ENCODE measurements around the gene LRRC49. TPM values are rescaled to one million over a fixed set of nuclear protein-coding genes. Genes with fewer than 3 reads are reported as not detected.

The LRRC49 gene
- polyA plus RNA-seq, 2 of the 4 experiments (the other 2 are of a cell fraction), result 10.0 to 14.3 TPM

DNA sequence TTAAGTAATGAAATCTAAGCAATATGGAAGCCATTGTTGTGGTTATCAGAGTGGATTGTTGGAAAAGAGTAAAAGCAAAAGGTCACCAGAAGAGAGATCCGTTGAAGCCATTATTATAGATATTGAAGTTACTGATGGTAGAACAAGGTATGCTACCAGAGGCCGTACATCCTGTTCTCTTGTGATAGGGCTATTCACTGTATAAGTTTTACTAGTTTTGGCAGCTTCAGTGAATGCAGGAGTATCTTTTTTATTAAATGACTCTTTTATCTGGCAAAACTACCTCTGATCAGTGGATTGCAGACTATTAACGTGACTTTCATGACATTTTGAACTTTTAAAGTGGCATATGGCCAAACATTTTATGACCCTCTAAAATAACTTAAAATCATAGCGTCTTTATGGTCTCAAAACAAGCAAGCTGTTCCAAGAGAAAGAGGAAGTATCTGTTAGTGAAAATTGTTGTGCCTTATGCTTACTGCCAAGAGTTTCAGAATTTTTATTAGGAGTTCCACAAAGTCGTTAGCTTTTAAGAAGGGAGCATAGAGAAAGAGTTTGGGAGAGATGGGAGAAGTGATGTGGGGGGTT is 102.9 kb downstream of the LRRC49 start:
- POLR2A ChIA-PET, result no interaction called here
- TF ChIP-seq CBX2 (IDR thresholded peaks at IDR 0.05; ENCODE audit: borderline replicate concordance, low read depth), result no peak
- no peak for TF ChIP-seq CHD2 (IDR thresholded peaks at IDR 0.05; ENCODE audit: low read length, partially characterized antibody)
- no peak for TF ChIP-seq POLR2A (IDR thresholded peaks at IDR 0.05; ENCODE audit: low read length)
- TF ChIP-seq MAZ (IDR thresholded peaks at IDR 0.05; ENCODE audit: borderline replicate concordance, low read depth, low read length), result no peak
- no peak for TF ChIP-seq CEBPB (IDR thresholded peaks at IDR 0.05)
- TF ChIP-seq EHF (CRISPR knock-in tag; IDR thresholded peaks at IDR 0.05), result no peak
- no peak for TF ChIP-seq SMC3 (IDR thresholded peaks at IDR 0.05)
- no peak for TF ChIP-seq PHF8 (IDR thresholded peaks at IDR 0.05; ENCODE audit: borderline replicate concordance, low read depth)
- no peak for ATAC-seq
- Histone ChIP-seq H3K9me3 (peaks cover 9% of the 10 kb centered on the region; the same call in 1 of the 3 replicates), H3K4me2 (no peak overlapping the region), H3K27ac (no peak overlapping the region), H3K4me3 (no peak overlapping the region), H3K4me1 (no peaks in the 10 kb centered on the region)
- 70% methylated on average over 5 of the region's 5 CpGs for WGBS (ENCODE audit: missing lambda C conversion rate)
- no peak for FAIRE-seq
- no peak for DNase-seq (ENCODE audit: low read depth in 1 of 2, low spot score in 1 of 2)
- CTCF ChIA-PET, result interaction anchor here (1.0 to 1.2 kb wide), 2 partner anchors 17 to 156 kb away, joined by 3 read pairs; no protein-coding TSS in a partner anchor

DNA sequence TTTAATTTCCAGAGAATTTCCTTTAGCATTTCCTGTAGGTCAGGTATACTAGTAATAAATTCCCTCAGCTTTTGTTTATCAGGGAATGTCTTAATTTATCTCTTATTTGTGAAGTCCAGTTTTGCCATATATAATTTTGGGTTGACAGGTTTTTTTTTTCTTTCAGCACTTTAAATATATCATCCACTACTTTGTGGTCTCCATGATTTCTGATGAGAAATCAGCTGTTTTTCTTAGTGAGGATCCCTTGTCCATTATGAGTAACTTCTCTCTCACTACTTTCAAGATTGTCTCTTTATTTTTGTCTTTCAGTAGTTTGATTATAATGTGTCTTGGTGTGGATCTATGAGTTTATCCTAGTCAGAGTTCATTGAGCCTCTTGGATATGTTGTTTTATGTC is 105.7 kb downstream of the LRRC49 start:
- TF ChIP-seq FOXS1 (CRISPR knock-in tag; IDR thresholded peaks at IDR 0.05), result no peak
- TF ChIP-seq, protein P1, sequence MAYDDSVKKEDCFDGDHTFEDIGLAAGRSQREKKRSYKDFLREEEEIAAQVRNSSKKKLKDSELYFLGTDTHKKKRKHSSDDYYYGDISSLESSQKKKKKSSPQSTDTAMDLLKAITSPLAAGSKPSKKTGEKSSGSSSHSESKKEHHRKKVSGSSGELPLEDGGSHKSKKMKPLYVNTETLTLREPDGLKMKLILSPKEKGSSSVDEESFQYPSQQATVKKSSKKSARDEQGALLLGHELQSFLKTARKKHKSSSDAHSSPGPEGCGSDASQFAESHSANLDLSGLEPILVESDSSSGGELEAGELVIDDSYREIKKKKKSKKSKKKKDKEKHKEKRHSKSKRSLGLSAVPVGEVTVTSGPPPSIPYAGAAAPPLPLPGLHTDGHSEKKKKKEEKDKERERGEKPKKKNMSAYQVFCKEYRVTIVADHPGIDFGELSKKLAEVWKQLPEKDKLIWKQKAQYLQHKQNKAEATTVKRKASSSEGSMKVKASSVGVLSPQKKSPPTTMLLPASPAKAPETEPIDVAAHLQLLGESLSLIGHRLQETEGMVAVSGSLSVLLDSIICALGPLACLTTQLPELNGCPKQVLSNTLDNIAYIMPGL (CRISPR knock-in tag; IDR thresholded peaks at IDR 0.05; ENCODE audit: borderline replicate concordance), result no peak
- TF ChIP-seq MAZ (IDR thresholded peaks at IDR 0.05; ENCODE audit: borderline replicate concordance, low read depth, low read length), result no peak
- no peak for TF ChIP-seq BHLHE40 (IDR thresholded peaks at IDR 0.05; ENCODE audit: low read depth, low read length)
- TF ChIP-seq, protein P2, sequence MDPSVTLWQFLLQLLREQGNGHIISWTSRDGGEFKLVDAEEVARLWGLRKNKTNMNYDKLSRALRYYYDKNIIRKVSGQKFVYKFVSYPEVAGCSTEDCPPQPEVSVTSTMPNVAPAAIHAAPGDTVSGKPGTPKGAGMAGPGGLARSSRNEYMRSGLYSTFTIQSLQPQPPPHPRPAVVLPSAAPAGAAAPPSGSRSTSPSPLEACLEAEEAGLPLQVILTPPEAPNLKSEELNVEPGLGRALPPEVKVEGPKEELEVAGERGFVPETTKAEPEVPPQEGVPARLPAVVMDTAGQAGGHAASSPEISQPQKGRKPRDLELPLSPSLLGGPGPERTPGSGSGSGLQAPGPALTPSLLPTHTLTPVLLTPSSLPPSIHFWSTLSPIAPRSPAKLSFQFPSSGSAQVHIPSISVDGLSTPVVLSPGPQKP (IDR thresholded peaks at IDR 0.05; ENCODE audit: low read depth, low read length), result no peak
- no peak for TF ChIP-seq JUN (IDR thresholded peaks at IDR 0.05)
- TF ChIP-seq HEYL (CRISPR knock-in tag; IDR thresholded peaks at IDR 0.05), result no peak
- TF ChIP-seq RAD21 (conservative IDR thresholded peaks at IDR 0.05 in 1 of 2, IDR thresholded peaks at IDR 0.05 in 1 of 2), result no peak
- no peak for TF ChIP-seq RARB (CRISPR knock-in tag; IDR thresholded peaks at IDR 0.05)
- TF ChIP-seq EP300 (IDR thresholded peaks at IDR 0.05), result no peak
- no peak for TF ChIP-seq NR3C1 (IDR thresholded peaks at IDR 0.05)
- DNase-seq (ENCODE audit: low read depth in 1 of 2, low spot score in 1 of 2) (no peak), ATAC-seq (no peak), FAIRE-seq (no peak)
- Histone ChIP-seq H3K9me3 (peaks cover 9% of the 10 kb centered on the region; the same call in 1 of the 3 replicates), H3K4me1 (no peaks in the 10 kb centered on the region), H3K4me3 (no peak overlapping the region), H3K27ac (no peak overlapping the region), H3K4me2 (no peak overlapping the region)
- CTCF ChIA-PET, result interaction anchor here (3.6 kb wide), 1 partner anchor 13 kb away, joined by 16 read pairs; no protein-coding TSS in a partner anchor
- POLR2A ChIA-PET, result no interaction called here

DNA sequence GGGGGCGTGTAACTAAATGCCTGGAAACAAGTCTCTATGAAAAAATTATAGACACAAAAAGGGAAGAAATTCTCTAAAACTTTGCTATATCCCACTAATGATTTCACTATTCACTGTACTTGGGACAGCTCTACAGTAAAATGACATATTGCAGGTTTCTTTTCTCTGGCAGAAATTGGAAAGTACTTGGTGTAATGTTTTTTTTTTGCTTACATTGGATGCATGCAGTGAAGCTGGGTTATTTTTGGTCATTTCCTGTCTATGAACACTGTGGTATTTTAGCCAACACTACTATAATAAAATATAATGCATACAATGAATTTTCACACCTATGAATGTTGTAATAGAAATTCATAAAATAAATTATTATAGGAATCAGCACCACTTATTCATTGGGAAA is 109.7 kb downstream of the LRRC49 start:
- Histone ChIP-seq H3K4me2 (no peak overlapping the region), H3K4me1 (no peaks in the 10 kb centered on the region), H3K27ac (no peak overlapping the region), H3K4me3 (no peak overlapping the region), H3K9me3 (peaks cover 9% of the 10 kb centered on the region; the same call in 1 of the 3 replicates)
- ATAC-seq (no peak), DNase-seq (ENCODE audit: low read depth in 1 of 2, low spot score in 1 of 2) (no peak), FAIRE-seq (no peak)
- ChIA-PET CTCF (interaction anchor here (1.1 kb wide), 1 partner anchor 10 kb away, joined by 3 read pairs; no protein-coding TSS in a partner anchor), POLR2A (no interaction called here)
- WGBS (ENCODE audit: missing lambda C conversion rate), result 40% methylated on average over 1 of the region's 1 CpG
- TF ChIP-seq TFCP2L1 (CRISPR knock-in tag; IDR thresholded peaks at IDR 0.05), result no peak
- TF ChIP-seq TP53 (CRISPR knock-in tag; IDR thresholded peaks at IDR 0.05), result no peak
- no peak for TF ChIP-seq RARB (CRISPR knock-in tag; IDR thresholded peaks at IDR 0.05)
- no peak for TF ChIP-seq ESRRA (IDR thresholded peaks at IDR 0.05; ENCODE audit: borderline replicate concordance, low read length)
- no peak for TF ChIP-seq RNF2 (IDR thresholded peaks at IDR 0.05; ENCODE audit: borderline replicate concordance, low read depth)
- TF ChIP-seq POLR2AphosphoS2 (conservative IDR thresholded peaks at IDR 0.05; ENCODE audit: low read length), result no peak
- no peak for TF ChIP-seq EP300 (IDR thresholded peaks at IDR 0.05)
- no peak for TF ChIP-seq SMC3 (IDR thresholded peaks at IDR 0.05)
- no peak for TF ChIP-seq KDM5A (IDR thresholded peaks at IDR 0.05)
- no peak for TF ChIP-seq MAFK (IDR thresholded peaks at IDR 0.05; ENCODE audit: partially characterized antibody)
- TF ChIP-seq JUNB (IDR thresholded peaks at IDR 0.05), result no peak
- no peak for TF ChIP-seq KDM1A (IDR thresholded peaks at IDR 0.05; ENCODE audit: low read depth)
- TF ChIP-seq, protein P3, sequence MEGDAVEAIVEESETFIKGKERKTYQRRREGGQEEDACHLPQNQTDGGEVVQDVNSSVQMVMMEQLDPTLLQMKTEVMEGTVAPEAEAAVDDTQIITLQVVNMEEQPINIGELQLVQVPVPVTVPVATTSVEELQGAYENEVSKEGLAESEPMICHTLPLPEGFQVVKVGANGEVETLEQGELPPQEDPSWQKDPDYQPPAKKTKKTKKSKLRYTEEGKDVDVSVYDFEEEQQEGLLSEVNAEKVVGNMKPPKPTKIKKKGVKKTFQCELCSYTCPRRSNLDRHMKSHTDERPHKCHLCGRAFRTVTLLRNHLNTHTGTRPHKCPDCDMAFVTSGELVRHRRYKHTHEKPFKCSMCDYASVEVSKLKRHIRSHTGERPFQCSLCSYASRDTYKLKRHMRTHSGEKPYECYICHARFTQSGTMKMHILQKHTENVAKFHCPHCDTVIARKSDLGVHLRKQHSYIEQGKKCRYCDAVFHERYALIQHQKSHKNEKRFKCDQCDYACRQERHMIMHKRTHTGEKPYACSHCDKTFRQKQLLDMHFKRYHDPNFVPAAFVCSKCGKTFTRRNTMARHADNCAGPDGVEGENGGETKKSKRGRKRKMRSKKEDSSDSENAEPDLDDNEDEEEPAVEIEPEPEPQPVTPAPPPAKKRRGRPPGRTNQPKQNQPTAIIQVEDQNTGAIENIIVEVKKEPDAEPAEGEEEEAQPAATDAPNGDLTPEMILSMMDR (IDR thresholded peaks at IDR 0.05), result no peak
- no peak for TF ChIP-seq ZC3H11A (IDR thresholded peaks at IDR 0.05)
- TF ChIP-seq, protein P1 (CRISPR knock-in tag; IDR thresholded peaks at IDR 0.05; ENCODE audit: borderline replicate concordance), result no peak

Data from A549 (cell line).